ENCODE results near the gene CSTA. TPM values are rescaled to one million over a fixed set of nuclear protein-coding genes. Genes with fewer than 3 reads are reported as not detected.

CSTA gene
- total and polyA plus RNA-seq, 2 experiments from 2014 or later = 0.28 TPM; not detected in 1

GRCh38 chr3:122310361-122310760 is 14.7 kb upstream of the CSTA start:
- WGBS (ENCODE audit: low lambda C conversion rate, missing lambda C conversion rate) = 15% methylated on average over 1 of the region's 1 CpG

GRCh38 chr3:122312826-122313225 is 12.2 kb upstream of the CSTA start:
- Histone ChIP-seq H3K4me3 (no peak overlapping the region), H3K4me2 (no peak overlapping the region), H3K27ac (no peak overlapping the region), H3K79me2 (no peaks in the 10 kb centered on the region), H4K20me1 (ENCODE audit: insufficient read depth, poor library complexity, severe bottlenecking) (no peaks in the 10 kb centered on the region), H3K9me3 (ENCODE audit: low read depth) (no peaks in the 10 kb centered on the region), H2AFZ (no peak overlapping the region), H3K27me3 (no peaks in the 10 kb centered on the region), H3K4me1 (ENCODE audit: insufficient read depth) (no peaks in the 10 kb centered on the region), H3K36me3 (replicated peaks; ENCODE audit: insufficient read depth, low read depth) (no peaks in the 10 kb centered on the region), H3K9me2 (replicated peaks; ENCODE audit: insufficient read depth) (no peaks in the 10 kb centered on the region)
- no peak for DNase-seq (ENCODE audit: low spot score)
- no peak for TF ChIP-seq EZH2phosphoT487 (IDR thresholded peaks at IDR 0.05; ENCODE audit: low read depth, severe bottlenecking, unreplicated experiment)
- no peak for TF ChIP-seq CTCF (IDR thresholded peaks at IDR 0.05; ENCODE audit: poor library complexity)
- no peak for TF ChIP-seq EZH2 (IDR thresholded peaks at IDR 0.05; ENCODE audit: borderline replicate concordance)

More at GRCh38 chr3:122310361-122310760, 14.7 kb upstream of the CSTA start:
- peak; percentile 46 for DNase-seq (ENCODE audit: low spot score)
- Histone ChIP-seq H2AFZ (no peak overlapping the region), H3K27ac (no peak overlapping the region), H3K4me1 (ENCODE audit: insufficient read depth) (peaks cover 4% of the 10 kb centered on the region), H3K79me2 (no peaks in the 10 kb centered on the region), H4K20me1 (ENCODE audit: insufficient read depth, poor library complexity, severe bottlenecking) (no peaks in the 10 kb centered on the region), H3K9me2 (replicated peaks; ENCODE audit: insufficient read depth) (no peaks in the 10 kb centered on the region), H3K36me3 (replicated peaks; ENCODE audit: insufficient read depth, low read depth) (no peaks in the 10 kb centered on the region), H3K27me3 (no peaks in the 10 kb centered on the region), H3K4me3 (no peak overlapping the region), H3K4me2 (no peak overlapping the region), H3K9me3 (ENCODE audit: low read depth) (no peaks in the 10 kb centered on the region)
- TF ChIP-seq CTCF (IDR thresholded peaks at IDR 0.05; ENCODE audit: poor library complexity) = no peak
- TF ChIP-seq EZH2 (IDR thresholded peaks at IDR 0.05; ENCODE audit: borderline replicate concordance) = no peak
- TF ChIP-seq EZH2phosphoT487 (IDR thresholded peaks at IDR 0.05; ENCODE audit: low read depth, severe bottlenecking, unreplicated experiment) = no peak

- WGBS (ENCODE audit: low lambda C conversion rate, missing lambda C conversion rate) = 81% methylated on average over 3 of the region's 3 CpGs
- H3K27ac ChIP-seq = no peak overlapping the region
- no peak overlapping the region for H2AFZ ChIP-seq
These were observed 11.8 kb upstream of the CSTA start for GRCh38 chr3:122313281-122313680.

More at GRCh38 chr3:122313281-122313680, 11.8 kb upstream of the CSTA start:
- no peaks in the 10 kb centered on the region for H3K27me3 ChIP-seq
- DNase-seq (ENCODE audit: low spot score) = no peak
- H3K4me2 ChIP-seq = no peak overlapping the region
- no peaks in the 10 kb centered on the region for H4K20me1 ChIP-seq (ENCODE audit: insufficient read depth, poor library complexity, severe bottlenecking)
- H3K9me3 ChIP-seq (ENCODE audit: low read depth) = no peaks in the 10 kb centered on the region
- no peaks in the 10 kb centered on the region for H3K4me1 ChIP-seq (ENCODE audit: insufficient read depth)
- H3K79me2 ChIP-seq = no peaks in the 10 kb centered on the region
- H3K4me3 ChIP-seq = no peak overlapping the region
- H3K9me2 ChIP-seq (replicated peaks; ENCODE audit: insufficient read depth) = no peaks in the 10 kb centered on the region
- H3K36me3 ChIP-seq (replicated peaks; ENCODE audit: insufficient read depth, low read depth) = no peaks in the 10 kb centered on the region
- TF ChIP-seq EZH2phosphoT487 (IDR thresholded peaks at IDR 0.05; ENCODE audit: low read depth, severe bottlenecking, unreplicated experiment) (no peak), EZH2 (IDR thresholded peaks at IDR 0.05; ENCODE audit: borderline replicate concordance) (no peak), CTCF (IDR thresholded peaks at IDR 0.05; ENCODE audit: poor library complexity) (no peak)
